HG03457 (cell line): ENCODE measurements around the gene INTS3.
"Not testable (repeated sequence)": the region's sequence is repeated elsewhere in the genome, so short reads cannot be mapped to it uniquely, and the experiment has no call there.

Experiments used
- ATAC-seq: cut with Tn5 transposase; IDR thresholded peaks from one replicate; pipeline ENCODE4 v1.9.1; 2021; ENCODE audit warnings: moderate number of reproducible peaks; ENCODE audit not compliant: unreplicated experiment

The INTS3 gene

DNA sequence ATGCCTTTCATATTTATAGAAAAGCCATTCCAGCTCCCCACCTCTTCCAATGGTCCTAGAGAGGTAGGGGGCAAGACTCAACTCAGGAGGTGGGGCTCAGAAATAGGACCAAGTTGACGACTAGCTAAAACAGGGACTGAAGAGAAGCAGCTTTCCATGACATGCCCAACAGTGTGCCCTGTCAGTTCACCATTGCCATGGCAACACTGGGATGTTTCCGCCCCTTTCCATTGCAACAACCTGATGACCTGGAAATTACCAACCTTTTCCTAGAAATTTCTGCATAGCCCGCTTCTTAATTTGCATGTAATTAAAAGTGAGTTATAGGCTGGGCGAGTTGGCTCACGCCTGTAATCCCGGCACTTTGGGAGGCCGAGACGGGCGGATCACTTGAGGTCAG is 22.4 kb upstream of the INTS3 start:
- no peak for ATAC-seq

DNA sequence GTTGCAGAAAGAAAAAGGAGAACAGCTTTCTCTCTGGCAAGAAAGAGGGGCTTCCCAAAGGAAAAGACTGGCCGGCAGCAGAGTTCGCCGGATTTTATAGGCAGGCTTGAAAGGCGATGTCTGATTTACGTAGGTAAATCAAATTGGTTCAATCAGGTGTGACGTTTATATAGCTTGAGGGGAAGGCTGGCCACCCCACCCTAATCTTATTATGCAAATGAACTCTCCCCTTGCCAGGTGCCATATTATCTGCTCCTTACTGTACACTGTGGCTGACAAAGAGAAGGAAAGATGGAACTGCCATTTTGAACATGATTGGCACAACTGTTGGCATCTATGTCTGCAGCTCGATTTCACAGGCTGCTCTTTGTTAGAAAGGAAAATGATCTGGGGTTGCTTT is 16.8 kb upstream of the INTS3 start:
- ATAC-seq: no peak

GRCh38 chr1:153716211-153716610 is 11.6 kb upstream of the INTS3 start:
- ATAC-seq: not testable (repeated sequence)

DNA sequence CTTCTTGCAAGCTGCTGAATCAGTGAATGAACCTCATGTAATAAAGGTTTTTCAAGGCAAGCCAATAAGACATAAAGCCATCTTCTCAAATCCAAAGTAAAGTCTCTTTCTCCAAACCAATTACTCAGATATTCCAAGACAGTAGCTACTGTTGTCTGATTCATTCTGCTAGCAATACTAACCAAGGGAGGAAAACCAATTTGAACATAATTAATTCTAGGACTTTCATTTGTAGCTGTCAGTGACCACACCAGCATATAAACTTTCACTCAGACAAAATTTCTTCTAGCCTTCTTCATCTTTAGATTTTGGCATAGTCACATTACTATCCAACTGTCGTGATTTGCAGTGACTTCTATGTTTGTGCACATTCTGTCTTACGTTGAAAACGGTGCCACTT is 10.5 kb upstream of the INTS3 start:
- no peak for ATAC-seq

DNA sequence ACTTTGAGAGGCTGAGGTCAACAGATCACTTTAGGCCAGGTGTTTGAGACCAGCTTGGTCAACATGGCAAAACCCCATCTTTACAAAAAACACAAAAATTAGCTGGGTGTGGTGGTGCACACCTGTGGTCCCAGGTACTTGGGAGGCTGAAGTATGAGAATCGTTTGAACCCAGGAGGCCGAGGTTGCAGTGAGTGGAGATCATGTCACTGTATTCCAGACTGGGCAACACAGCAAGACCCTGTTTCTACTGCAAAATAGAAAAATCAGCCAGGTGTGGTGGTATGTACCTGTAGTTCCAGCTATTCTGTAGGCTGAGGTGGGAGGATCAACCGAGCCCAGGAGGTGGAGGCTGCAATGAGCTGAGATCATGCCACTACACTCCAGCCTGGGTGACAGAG is 4.2 kb upstream of the INTS3 start:
- no peak for ATAC-seq

- not testable (repeated sequence) for ATAC-seq
Measured at GRCh38 chr1:153724634-153725033, 3.2 kb upstream of the INTS3 start.

DNA sequence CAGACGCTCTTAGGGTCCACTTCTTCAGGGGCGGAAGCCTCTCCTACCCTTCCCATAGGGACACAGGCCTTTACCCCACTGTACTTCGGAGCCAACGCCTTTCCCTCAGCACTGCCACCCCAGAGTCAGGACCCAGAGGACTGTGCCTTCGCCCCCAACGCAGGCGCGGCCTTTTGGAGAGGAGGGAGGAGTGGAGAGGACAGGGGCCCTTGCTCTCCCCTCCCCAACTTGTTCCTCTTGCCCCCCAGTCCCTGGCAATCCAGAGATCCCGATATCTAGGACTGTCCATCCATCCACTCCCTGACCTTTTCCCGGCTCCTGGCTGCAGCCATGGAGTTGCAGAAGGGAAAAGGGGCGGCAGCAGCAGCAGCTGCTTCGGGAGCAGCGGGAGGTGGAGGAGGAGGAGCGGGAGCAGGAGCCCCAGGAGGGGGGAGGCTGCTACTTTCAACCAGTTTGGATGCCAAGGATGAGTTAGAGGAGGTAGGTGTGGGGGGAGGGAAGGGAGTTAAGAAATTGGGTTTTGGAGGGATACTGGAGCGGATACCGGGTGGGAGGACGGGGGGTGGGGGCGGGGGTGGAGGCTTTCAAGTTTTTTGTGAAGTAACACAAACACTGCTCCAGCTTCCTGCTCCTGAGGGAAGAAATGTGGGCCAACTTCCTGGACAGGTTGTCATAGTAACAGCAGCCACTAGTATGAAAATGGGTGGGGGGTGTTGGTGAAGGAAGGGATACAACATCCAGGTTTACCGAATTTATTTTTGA is 636 bp downstream of the INTS3 start:
- peak; percentile 6 for ATAC-seq

- no peak for ATAC-seq
Measured at GRCh38 chr1:153730468-153730988, 2.7 kb downstream of the INTS3 start.

GRCh38 chr1:153733970-153734369 is 6.1 kb downstream of the INTS3 start:
- ATAC-seq: no peak

DNA sequence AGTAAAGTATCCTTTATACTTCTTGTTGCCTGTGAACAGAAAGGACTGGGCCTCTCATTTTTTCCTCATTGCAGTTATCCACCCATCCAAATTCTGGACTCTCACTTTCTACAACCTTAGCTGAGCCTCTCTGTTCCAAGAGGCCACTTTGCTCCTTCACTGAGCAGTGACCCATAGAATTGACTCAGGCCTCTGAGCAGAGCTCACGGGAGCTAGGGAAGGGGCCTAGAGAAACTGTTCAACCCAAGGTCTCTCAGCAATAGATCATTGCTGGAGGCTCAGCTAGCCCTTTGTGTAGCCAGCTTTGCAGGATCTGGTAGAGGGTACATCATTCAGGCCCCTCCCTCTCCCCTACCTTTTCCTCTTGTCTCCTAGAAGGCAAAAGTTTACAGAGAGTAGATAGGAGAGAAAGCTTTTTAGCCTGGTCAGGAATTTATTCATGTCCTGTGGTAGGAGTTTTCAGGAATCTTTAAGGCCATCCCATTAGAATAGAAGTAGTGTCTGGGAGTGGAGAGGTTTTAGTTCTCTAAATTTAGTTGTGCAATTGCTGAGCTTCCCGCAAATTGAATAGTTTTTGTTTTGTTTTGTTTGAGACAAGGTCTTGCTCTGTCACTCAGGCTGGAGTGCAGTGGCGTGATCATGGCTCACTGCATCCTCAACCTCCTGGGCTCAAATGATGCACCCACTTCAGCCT is 6.7 kb downstream of the INTS3 start:
- no peak for ATAC-seq

GRCh38 chr1:153735090-153735420 is 7.2 kb downstream of the INTS3 start:
- ATAC-seq: no peak

GRCh38 chr1:153741986-153742385 is 14.1 kb downstream of the INTS3 start:
- no peak for ATAC-seq

GRCh38 chr1:153742411-153743142 is 14.7 kb downstream of the INTS3 start:
- ATAC-seq: peak; percentile 44

DNA sequence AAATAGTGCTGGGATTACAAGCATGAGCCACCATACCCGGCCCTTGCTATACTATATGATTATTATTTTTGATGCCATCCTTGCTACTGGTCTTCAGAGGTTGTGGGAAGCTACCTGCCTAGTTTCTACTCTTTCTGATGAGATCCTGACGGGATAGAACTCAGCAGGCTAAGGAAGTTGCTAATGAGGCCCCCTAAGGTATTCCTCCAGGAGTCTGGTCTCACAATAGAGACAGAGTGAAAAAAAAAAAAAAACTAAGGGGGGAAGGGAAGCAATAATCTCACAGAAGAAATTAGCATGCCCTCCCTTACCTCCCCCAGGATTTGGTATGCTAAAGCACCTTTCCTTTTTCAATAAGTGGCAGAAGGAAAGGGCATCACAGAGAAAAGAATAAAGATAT is 17.6 kb downstream of the INTS3 start:
- no peak for ATAC-seq

DNA sequence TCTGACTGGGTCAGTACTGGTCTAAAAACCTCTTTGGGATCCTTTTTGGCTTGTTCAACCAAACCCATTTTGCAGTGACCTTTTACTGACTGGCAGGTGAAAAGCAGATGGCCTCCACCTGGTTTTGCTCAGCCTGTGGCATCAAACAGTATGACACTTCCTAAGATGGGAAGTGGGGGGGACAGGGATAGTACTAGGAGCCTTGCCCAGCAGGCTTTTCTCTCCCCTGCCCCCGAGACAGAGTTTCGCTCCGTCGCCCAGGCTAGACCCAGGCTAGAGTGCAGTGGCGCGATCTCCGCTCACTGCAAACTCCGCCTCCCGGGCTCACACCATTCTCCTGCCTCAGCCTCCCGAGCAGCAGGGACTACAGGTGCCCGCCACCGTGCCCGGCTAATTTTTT is 18.3 kb downstream of the INTS3 start:
- no peak for ATAC-seq

DNA sequence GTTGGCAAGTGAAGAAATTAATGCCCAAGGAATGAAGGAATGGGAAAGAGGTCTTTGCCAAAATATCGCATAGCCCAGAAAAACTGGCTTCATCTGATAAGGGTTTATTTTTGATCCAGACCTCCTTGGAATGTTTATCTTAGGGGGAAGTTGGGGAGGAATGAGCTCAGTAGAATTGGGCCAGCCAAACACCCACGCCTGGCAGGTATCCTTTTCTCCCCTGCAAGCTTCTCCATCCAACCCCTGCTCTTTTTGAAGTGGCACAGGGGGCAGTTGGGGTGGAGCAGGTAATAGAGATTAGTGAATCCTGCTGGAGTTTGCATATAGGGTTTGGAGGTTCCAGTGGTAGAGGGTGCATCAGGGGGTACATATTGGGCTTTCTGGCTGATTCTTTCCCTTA is 21.1 kb downstream of the INTS3 start:
- no peak for ATAC-seq

- ATAC-seq: peak; percentile 59
Measured at GRCh38 chr1:153749408-153750005, 21.7 kb downstream of the INTS3 start.

- no peak for ATAC-seq
Measured at GRCh38 chr1:153750026-153750995, 22.5 kb downstream of the INTS3 start.

DNA sequence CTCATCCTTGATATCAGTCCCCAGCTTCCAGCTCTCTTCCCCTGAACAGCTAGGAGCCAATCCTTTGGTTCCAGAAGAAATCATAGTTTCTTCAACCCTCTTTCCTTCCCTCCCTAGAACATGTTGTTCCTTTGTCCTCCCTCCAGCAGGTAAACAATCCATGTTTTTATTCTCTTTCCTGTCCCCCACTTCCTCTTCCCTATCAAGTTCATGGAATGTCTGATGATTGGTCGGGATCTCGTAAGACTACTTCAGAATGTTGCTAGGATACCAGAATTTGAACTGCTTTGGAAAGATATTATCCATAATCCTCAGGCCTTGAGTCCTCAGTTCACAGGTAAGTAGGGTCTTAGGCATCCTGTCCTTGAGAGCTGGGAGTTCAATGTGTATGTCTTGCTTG is 24.2 kb downstream of the INTS3 start:
- ATAC-seq: no peak

DNA sequence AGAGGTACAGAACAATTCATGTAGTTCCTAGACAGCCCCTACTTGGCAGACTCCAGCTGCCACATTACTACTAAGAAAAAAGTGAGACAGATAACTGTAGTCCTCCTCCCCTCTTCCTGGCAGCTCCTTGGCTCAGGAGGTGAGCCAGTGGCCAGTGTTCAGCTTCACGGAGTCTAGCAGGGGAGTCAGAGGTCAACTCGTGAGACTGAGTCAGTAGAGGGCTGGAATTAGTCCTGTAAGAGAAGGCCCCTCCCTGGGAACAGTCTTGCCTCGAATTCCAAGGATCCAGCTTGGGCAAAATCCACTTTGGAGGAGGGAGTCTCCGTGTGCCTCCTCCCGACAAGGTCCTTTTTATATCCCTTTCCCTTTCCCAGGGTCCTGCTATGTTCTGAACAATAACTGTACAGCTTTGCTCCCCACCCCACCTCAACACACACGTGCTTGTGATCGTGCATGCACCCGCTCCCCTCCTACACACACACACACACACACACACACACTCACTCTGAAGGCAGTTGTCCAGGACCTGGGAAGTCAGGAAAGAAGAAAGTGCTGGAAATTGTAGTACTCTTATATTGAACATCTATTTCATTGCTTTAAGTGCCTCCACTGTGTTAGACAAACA is 24.8 kb downstream of the INTS3 start:
- ATAC-seq: no peak
